Astrocyte (in vitro differentiated cells and primary cell): ENCODE measurements around the gene ADAMTS16. TPM values are rescaled to one million over a fixed set of nuclear protein-coding genes. Genes with fewer than 3 reads are reported as not detected.

Experiments used
- DNase-seq: peaks from one replicate; pipeline ENCODE4 v3.0.0-alpha.2; 2010; ENCODE audit warnings: low read depth
- FAIRE-seq: peaks from 2 replicates; lab custom pipeline; 2011; peaks lifted over from hg19 to GRCh38; lab: Jason Lieb, UNC
- H2AFZ ChIP-seq: 2 replicates; pipeline ENCODE4 v1.6.0; 2012; ENCODE audit warnings: low read depth, low read length, inconsistent platforms
- H3K27ac ChIP-seq: 2 replicates; pipeline ENCODE4 v1.5.1; 2011; ENCODE audit warnings: low read depth, low read length, inconsistent platforms
- H3K27me3 ChIP-seq: 2 replicates; pipeline ENCODE4 v1.6.0; 2011; ENCODE audit warnings: low read length, inconsistent platforms; ENCODE audit not compliant: insufficient read depth
- H3K36me3 ChIP-seq: 2 replicates; pipeline ENCODE4 v1.5.1; 2011; ENCODE audit warnings: low read length, inconsistent platforms; ENCODE audit not compliant: insufficient read depth
- H3K4me1 ChIP-seq: 2 replicates; pipeline ENCODE4 v1.5.1; 2011; ENCODE audit warnings: low read length, inconsistent platforms; ENCODE audit not compliant: insufficient read depth
- H3K4me2 ChIP-seq: 2 replicates; pipeline ENCODE4 v1.6.0; 2012; ENCODE audit warnings: low read length, inconsistent platforms
- H3K4me3 ChIP-seq: 2 replicates; pipeline ENCODE4 v1.5.1; 2011; ENCODE audit warnings: low read depth, mild to moderate bottlenecking, low read length, inconsistent platforms; ENCODE audit not compliant: insufficient read depth
- H3K79me2 ChIP-seq: 2 replicates; pipeline ENCODE4 v1.6.0; 2012; ENCODE audit warnings: mild to moderate bottlenecking, low read length, inconsistent platforms; ENCODE audit not compliant: insufficient read depth
- H3K9ac ChIP-seq: 2 replicates; pipeline ENCODE4 v1.6.0; 2012; ENCODE audit warnings: mild to moderate bottlenecking, low read length, inconsistent platforms
- H3K9me3 ChIP-seq: 2 replicates; pipeline ENCODE4 v1.5.1; 2012; ENCODE audit warnings: low read depth, mild to moderate bottlenecking, low read length, inconsistent platforms; ENCODE audit not compliant: insufficient read depth
- H4K20me1 ChIP-seq: 2 replicates; pipeline ENCODE4 v1.6.0; 2012; ENCODE audit warnings: low read length, inconsistent platforms; ENCODE audit not compliant: insufficient read depth
- H3K27ac Mint-ChIP-seq: one replicate; pipeline ENCODE4 v1.8.0; 2021; ENCODE audit warnings: mild to moderate bottlenecking, mixed read lengths; ENCODE audit not compliant: unreplicated experiment
- H3K27me3 Mint-ChIP-seq: one replicate; pipeline ENCODE4 v1.8.0; 2021; ENCODE audit warnings: low read depth, mixed read lengths; ENCODE audit not compliant: unreplicated experiment
- H3K36me3 Mint-ChIP-seq: one replicate; pipeline ENCODE4 v1.8.0; 2021; ENCODE audit warnings: low read depth, mixed read lengths; ENCODE audit not compliant: unreplicated experiment
- H3K4me1 Mint-ChIP-seq: one replicate; pipeline ENCODE4 v1.8.0; 2021; ENCODE audit warnings: low read depth, mixed read lengths; ENCODE audit not compliant: unreplicated experiment
- H3K4me3 Mint-ChIP-seq: one replicate; pipeline ENCODE4 v1.8.0; 2021; ENCODE audit warnings: mild to moderate bottlenecking, moderate library complexity, mixed read lengths; ENCODE audit not compliant: unreplicated experiment
- H3K9me3 Mint-ChIP-seq: one replicate; pipeline ENCODE4 v1.8.0; 2021; ENCODE audit warnings: mild to moderate bottlenecking, mixed read lengths; ENCODE audit not compliant: unreplicated experiment
- EZH2 ChIP-seq: IDR thresholded peaks from 2 replicates; pipeline ENCODE4 v1.6.1; 2012; ENCODE audit warnings: mild to moderate bottlenecking, low read length, inconsistent platforms; ENCODE audit not compliant: insufficient read depth
- total RNA-seq: library from RNA; stranded (reverse); gene quantifications from 2 replicates; pipeline ENCODE4 v1.2.1, GENCODE V29; 2021
- TF ChIP-seq, protein P1 (sequence below): IDR thresholded peaks from 2 replicates; pipeline ENCODE4 v1.5.1; 2011; ENCODE audit warnings: low read depth, mild to moderate bottlenecking, inconsistent platforms, low read length, moderate library complexity; ENCODE audit not compliant: insufficient read depth

Gene ADAMTS16
- total RNA-seq, 1 donor from 2014 or later = 5.7 TPM

GRCh38 chr5:5202321-5202720 lies 62.2 kb downstream of the ADAMTS16 start:
- H3K9ac ChIP-seq = no peak overlapping the region
- no peak overlapping the region for H3K27ac ChIP-seq
- DNase-seq = no peak
- Mint-ChIP-seq H3K4me1 (no peaks in the 10 kb centered on the region), H3K36me3 (peaks cover 2% of the 10 kb centered on the region), H3K4me3 (no peak overlapping the region), H3K27ac (no peak overlapping the region), H3K9me3 (no peaks in the 10 kb centered on the region), H3K27me3 (no peaks in the 10 kb centered on the region)
- H4K20me1 ChIP-seq = no peaks in the 10 kb centered on the region
- H3K36me3 ChIP-seq = peaks cover 11% of the 10 kb centered on the region
- no peak overlapping the region for H2AFZ ChIP-seq
- H3K27me3 ChIP-seq = no peaks in the 10 kb centered on the region
- H3K4me2 ChIP-seq = no peak overlapping the region
- no peaks in the 10 kb centered on the region for H3K9me3 ChIP-seq
- H3K4me3 ChIP-seq = no peak overlapping the region
- H3K4me1 ChIP-seq = no peaks in the 10 kb centered on the region
- no peak for TF ChIP-seq EZH2
- TF ChIP-seq, protein P1, sequence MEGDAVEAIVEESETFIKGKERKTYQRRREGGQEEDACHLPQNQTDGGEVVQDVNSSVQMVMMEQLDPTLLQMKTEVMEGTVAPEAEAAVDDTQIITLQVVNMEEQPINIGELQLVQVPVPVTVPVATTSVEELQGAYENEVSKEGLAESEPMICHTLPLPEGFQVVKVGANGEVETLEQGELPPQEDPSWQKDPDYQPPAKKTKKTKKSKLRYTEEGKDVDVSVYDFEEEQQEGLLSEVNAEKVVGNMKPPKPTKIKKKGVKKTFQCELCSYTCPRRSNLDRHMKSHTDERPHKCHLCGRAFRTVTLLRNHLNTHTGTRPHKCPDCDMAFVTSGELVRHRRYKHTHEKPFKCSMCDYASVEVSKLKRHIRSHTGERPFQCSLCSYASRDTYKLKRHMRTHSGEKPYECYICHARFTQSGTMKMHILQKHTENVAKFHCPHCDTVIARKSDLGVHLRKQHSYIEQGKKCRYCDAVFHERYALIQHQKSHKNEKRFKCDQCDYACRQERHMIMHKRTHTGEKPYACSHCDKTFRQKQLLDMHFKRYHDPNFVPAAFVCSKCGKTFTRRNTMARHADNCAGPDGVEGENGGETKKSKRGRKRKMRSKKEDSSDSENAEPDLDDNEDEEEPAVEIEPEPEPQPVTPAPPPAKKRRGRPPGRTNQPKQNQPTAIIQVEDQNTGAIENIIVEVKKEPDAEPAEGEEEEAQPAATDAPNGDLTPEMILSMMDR = no peak
- H3K79me2 ChIP-seq = no peaks in the 10 kb centered on the region
- no peak for FAIRE-seq

GRCh38 chr5:5203451-5203850 lies 63.3 kb downstream of the ADAMTS16 start:
- no peak overlapping the region for H3K27ac ChIP-seq
- H3K27ac Mint-ChIP-seq = no peak overlapping the region
- H3K36me3 Mint-ChIP-seq = peaks cover 2% of the 10 kb centered on the region
- H3K9me3 Mint-ChIP-seq = no peaks in the 10 kb centered on the region
- H3K9me3 ChIP-seq = no peaks in the 10 kb centered on the region
- TF ChIP-seq EZH2 = no peak
- TF ChIP-seq, protein P1 = no peak
- FAIRE-seq (no peak), DNase-seq (no peak)
- H3K79me2 ChIP-seq = no peaks in the 10 kb centered on the region
- H3K27me3 Mint-ChIP-seq = no peaks in the 10 kb centered on the region
- no peak overlapping the region for H3K4me2 ChIP-seq
- no peak overlapping the region for H3K9ac ChIP-seq
- H3K4me1 Mint-ChIP-seq = no peaks in the 10 kb centered on the region
- H3K4me1 ChIP-seq = no peaks in the 10 kb centered on the region
- H3K36me3 ChIP-seq = peaks cover 11% of the 10 kb centered on the region
- no peaks in the 10 kb centered on the region for H4K20me1 ChIP-seq
- no peak overlapping the region for H3K4me3 Mint-ChIP-seq
- no peaks in the 10 kb centered on the region for H3K27me3 ChIP-seq
- no peak overlapping the region for H3K4me3 ChIP-seq
- no peak overlapping the region for H2AFZ ChIP-seq

DNA sequence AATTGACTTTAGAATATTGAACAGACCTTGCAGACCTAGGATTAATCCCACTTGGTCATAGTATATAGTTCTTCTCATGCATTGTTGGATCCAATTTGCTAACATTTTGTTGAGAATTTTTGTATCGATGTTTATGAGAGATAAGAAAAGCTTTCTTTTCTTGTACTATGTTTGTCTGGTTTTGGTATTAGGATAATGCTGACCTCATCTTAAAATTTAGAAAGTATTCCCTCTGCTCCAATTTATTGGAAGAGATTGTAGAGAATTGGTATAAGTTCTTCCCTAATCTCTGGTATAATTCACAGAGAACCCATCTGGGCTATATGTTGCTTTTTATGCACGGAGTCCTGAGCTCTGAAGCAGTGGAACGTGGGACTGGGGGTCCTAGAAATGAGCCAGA lies 67.7 kb downstream of the ADAMTS16 start:
- no peaks in the 10 kb centered on the region for H3K9me3 ChIP-seq
- no peak overlapping the region for H3K4me3 Mint-ChIP-seq

More for the DNA sequence above, 67.7 kb downstream of the ADAMTS16 start:
- Histone ChIP-seq H3K27me3 (no peaks in the 10 kb centered on the region), H4K20me1 (no peaks in the 10 kb centered on the region), H2AFZ (no peak overlapping the region), H3K4me2 (no peak overlapping the region), H3K79me2 (peaks cover 3% of the 10 kb centered on the region), H3K4me1 (no peaks in the 10 kb centered on the region), H3K9ac (no peak overlapping the region), H3K4me3 (no peak overlapping the region), H3K27ac (no peak overlapping the region), H3K36me3 (peaks cover 7% of the 10 kb centered on the region)
- DNase-seq (no peak), FAIRE-seq (no peak)
- Mint-ChIP-seq H3K27ac (no peak overlapping the region), H3K4me1 (no peaks in the 10 kb centered on the region), H3K36me3 (peaks cover 2% of the 10 kb centered on the region), H3K9me3 (no peaks in the 10 kb centered on the region), H3K27me3 (no peaks in the 10 kb centered on the region)
- TF ChIP-seq, protein P1 = no peak
- no peak for TF ChIP-seq EZH2
